ENCODE measurements around the gene CA10. TPM values are rescaled to one million over a fixed set of nuclear protein-coding genes. Genes with fewer than 3 reads are reported as not detected.

CA10 gene
- total RNA-seq, 2 donors from 2014 or later, result not detected

- no peaks in the 10 kb centered on the region for H3K36me3 Mint-ChIP-seq
- H3K27me3 Mint-ChIP-seq, result peaks cover 13 to 32% of the 10 kb centered on the region in 2 donors
- no peak for DNase-seq (ENCODE audit: low spot score)
- peaks cover 2% of the 10 kb centered on the region for H3K9me3 Mint-ChIP-seq
- no peaks in the 10 kb centered on the region for H3K4me1 Mint-ChIP-seq (ENCODE audit: low read depth in 2 of 2)
- H3K27ac Mint-ChIP-seq, result no peak overlapping the region
- H3K4me3 Mint-ChIP-seq, result no peak overlapping the region
- ATAC-seq, result no peak
These were observed 455.6 kb downstream of the CA10 start for GRCh38 chr17:51702963-51703360.

DNA sequence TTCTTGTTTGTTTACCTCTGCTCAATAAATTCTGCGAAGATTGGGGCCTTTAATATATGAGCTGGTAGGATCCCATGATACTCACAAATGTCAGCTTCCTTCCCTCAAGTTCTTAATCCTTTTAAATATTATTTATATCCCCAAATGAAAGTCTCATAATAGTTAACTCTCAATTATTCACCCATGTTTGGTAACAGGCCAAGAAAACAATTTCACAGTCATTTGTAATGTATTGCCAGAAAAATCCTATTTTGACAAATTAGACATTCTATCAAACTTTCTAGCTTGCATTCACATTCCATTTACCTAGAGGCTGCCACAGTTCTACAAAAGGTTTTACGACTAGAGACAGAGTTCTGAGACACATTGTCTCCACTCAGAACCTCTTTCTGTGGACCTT, 457.0 kb downstream of the CA10 start:
- ATAC-seq (no peak), DNase-seq (ENCODE audit: low spot score) (no peak)
- peaks cover 3% of the 10 kb centered on the region for H3K9me3 Mint-ChIP-seq
- no peak overlapping the region for H3K4me3 Mint-ChIP-seq
- H3K4me1 Mint-ChIP-seq (ENCODE audit: low read depth in 2 of 2), result no peaks in the 10 kb centered on the region
- H3K27ac Mint-ChIP-seq, result no peak overlapping the region
- peaks cover 2% of the 10 kb centered on the region for H3K36me3 Mint-ChIP-seq
- peaks cover 12 to 31% of the 10 kb centered on the region in 2 donors for H3K27me3 Mint-ChIP-seq

DNA sequence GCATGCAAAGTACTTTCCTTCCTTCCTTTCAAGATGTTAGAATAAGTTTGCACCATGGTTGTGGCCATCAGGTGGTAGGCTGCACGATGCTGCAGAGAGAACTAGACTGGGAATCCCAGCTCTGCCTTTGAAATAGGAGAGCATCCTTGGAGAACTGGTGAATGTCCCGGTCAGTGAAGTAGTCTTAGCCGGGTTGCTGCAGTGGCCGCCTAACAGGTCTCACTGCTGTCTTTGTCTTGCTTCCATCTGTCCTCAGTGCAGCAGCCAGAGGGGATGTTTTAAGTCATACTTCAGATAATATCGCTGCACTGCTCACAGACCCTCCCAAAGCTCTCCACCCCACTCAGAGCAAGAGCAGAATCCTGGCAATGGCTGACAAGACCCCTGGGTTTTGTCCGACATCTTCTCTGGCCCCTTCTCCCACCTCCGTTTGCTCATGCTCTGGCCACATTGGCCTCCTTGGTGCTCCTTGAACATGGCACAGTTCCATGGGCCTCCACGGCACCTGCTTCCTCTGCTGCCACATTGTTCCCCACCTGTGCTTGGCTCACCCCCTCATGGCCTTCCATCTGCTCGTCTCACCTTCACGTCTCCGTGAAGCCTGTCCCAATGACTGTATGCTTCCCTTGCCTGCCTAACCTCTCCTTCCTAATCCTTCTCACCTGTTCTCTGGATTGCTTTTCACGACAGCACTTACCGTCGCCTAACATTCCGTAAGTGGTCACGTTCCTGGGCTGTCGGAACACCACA, 458.3 kb downstream of the CA10 start:
- no peak for ATAC-seq

DNA sequence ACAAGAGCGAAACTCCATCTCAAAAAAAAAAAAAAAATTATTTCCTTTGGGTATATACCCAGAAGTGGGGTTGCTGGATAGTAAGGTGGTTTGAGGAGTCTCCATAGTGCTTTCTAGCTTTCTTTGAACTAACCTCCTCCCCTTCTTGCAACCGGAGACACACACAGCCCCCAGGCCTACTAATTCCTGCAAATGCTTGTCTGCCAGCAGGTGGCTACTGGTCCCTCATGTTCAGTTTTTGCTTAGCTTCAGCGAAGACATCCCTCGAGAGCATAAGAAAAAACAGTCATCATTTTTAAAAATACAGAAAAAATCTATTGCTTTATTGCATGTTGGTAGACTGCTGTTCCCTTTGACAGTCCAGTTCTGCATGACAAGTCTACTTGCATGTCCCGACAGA, 459.2 kb downstream of the CA10 start:
- DNase-seq (ENCODE audit: low spot score) (no peak), ATAC-seq (no peak)
- no peak overlapping the region for H3K4me3 Mint-ChIP-seq
- H3K9me3 Mint-ChIP-seq, result peaks cover 3% of the 10 kb centered on the region
- H3K36me3 Mint-ChIP-seq, result peaks cover 21% of the 10 kb centered on the region
- no peaks in the 10 kb centered on the region for H3K4me1 Mint-ChIP-seq (ENCODE audit: low read depth in 2 of 2)
- no peak overlapping the region for H3K27ac Mint-ChIP-seq
- H3K27me3 Mint-ChIP-seq, result peaks cover 16 to 50% of the 10 kb centered on the region in 2 donors

More for the DNA sequence above, 458.3 kb downstream of the CA10 start:
- H3K9me3 Mint-ChIP-seq, result peaks cover 3% of the 10 kb centered on the region
- H3K27ac Mint-ChIP-seq, result no peak overlapping the region
- no peak for DNase-seq (ENCODE audit: low spot score)
- H3K27me3 Mint-ChIP-seq, result peaks cover 16 to 42% of the 10 kb centered on the region in 2 donors
- no peak overlapping the region for H3K4me3 Mint-ChIP-seq
- no peaks in the 10 kb centered on the region for H3K4me1 Mint-ChIP-seq (ENCODE audit: low read depth in 2 of 2)
- peaks cover 13% of the 10 kb centered on the region for H3K36me3 Mint-ChIP-seq

DNA sequence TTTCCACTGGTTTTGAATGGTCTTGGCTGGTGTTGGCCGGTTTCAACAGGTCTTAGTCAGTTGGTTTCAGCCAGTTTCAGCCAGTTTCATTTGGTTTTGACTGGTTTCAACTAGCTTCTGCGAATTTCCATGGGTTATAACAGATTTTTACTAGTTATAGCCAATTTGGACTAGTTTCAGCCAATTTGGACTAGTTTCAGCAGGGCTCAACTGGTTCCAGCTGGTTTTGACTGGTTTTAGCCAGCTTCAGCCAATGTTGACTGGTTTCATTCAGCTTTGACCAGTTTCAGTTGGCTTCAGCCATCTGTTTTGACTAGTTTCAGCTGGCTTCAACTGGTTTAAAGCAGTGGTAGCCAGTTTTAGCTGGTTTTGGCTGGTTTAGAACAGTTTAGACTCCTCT, 465.6 kb downstream of the CA10 start:
- H3K27ac Mint-ChIP-seq, result no peak overlapping the region
- peaks cover 12 to 35% of the 10 kb centered on the region in 2 donors for H3K27me3 Mint-ChIP-seq
- H3K4me3 Mint-ChIP-seq, result no peak overlapping the region
- peaks cover 12% of the 10 kb centered on the region for H3K9me3 Mint-ChIP-seq
- ATAC-seq (no peak), DNase-seq (ENCODE audit: low spot score) (no peak)
- peaks cover 23% of the 10 kb centered on the region for H3K36me3 Mint-ChIP-seq
- H3K4me1 Mint-ChIP-seq (ENCODE audit: low read depth in 2 of 2), result no peaks in the 10 kb centered on the region

DNA sequence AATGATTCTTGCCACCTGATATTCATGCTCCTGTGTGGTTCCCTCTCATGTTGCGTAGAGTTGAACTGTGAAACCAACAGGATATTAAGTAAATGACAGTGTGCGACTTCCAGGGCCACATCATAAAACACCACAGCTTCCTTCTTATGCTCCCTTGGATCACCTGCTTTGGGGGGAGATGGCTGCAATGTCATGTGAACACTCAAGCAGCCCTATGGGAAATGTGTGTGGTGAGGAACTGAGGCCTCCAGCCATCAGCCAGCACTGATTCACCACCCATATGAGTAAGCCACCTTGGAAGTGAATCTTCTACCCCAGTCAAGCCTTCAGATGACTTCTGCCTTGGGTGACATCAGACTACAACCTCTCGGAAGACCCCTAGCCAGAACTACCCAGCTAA, 470.6 kb downstream of the CA10 start:
- Mint-ChIP-seq H3K4me1 (ENCODE audit: low read depth in 2 of 2) (no peaks in the 10 kb centered on the region), H3K4me3 (no peak overlapping the region)

DNA sequence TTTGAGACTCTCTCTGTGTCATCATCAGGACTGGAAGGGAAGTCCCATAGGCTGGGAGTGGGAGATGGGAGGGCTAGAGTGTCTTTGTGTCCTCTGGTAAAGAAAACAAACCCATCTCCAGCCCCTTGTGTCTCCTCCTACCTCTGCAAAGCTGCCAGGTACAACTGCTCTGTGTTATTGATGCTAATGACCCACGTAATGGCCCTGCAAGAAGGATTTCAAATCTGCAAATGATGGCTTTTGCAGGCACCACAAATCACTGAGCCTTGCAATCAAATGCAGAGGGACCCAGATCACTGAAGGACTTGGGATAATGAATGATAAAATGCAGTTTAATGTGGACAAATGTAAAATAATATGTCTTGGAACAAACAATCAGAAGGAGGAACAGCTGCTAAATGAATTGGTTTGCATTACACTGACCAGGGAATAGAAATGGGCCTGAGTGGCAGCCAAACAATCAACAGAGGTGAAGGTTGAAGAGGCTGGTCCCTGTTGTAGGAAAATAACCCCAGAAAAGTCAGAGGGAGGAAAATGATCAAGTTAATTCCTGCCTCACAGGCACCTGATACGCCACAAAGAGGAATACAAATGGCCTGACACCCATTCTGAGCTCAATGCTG, 473.1 kb downstream of the CA10 start:
- peaks cover 7 to 9% of the 10 kb centered on the region in 2 donors for H3K27me3 Mint-ChIP-seq
- peaks cover 5% of the 10 kb centered on the region for H3K9me3 Mint-ChIP-seq
- H3K27ac Mint-ChIP-seq, result no peak overlapping the region
- H3K4me1 Mint-ChIP-seq (ENCODE audit: low read depth in 2 of 2), result peaks cover 0 to 7% of the 10 kb centered on the region in 2 donors
- no peaks in the 10 kb centered on the region for H3K36me3 Mint-ChIP-seq
- H3K4me3 Mint-ChIP-seq, result no peak overlapping the region
- ATAC-seq, result peak in 1 of 2 donors; percentile 28
- no peak for DNase-seq (ENCODE audit: low spot score)

More for the DNA sequence above, 470.6 kb downstream of the CA10 start:
- Mint-ChIP-seq H3K27me3 (peaks cover 7 to 9% of the 10 kb centered on the region in 2 donors), H3K9me3 (peaks cover 15% of the 10 kb centered on the region), H3K27ac (no peak overlapping the region), H3K36me3 (no peaks in the 10 kb centered on the region)
- peak; percentile 56 for ATAC-seq
- DNase-seq (ENCODE audit: low spot score), result no peak

DNA sequence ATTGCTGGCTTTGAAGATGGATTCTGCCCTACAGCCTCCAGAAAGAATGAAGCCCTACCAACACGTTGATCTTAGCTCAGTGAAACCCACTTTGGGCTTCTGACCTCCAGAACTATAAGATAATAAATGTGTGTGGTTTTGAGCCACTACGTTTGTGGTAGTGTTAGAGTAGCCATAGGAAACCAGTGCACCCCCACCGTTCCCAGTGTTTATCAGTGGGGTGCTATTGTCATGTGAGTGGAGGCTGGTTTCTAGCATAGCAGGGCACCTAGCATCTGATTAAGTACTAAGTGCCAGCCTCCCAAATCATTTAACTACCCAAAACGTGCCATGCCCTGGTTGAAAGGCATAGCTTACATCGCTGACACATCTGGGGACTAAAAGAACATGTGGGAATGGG, 474.3 kb downstream of the CA10 start:
- Mint-ChIP-seq H3K36me3 (no peaks in the 10 kb centered on the region), H3K27me3 (peaks cover 4 to 9% of the 10 kb centered on the region in 2 donors), H3K4me3 (no peak overlapping the region), H3K4me1 (ENCODE audit: low read depth in 2 of 2) (peaks cover 0 to 7% of the 10 kb centered on the region in 2 donors), H3K27ac (no peak overlapping the region), H3K9me3 (peaks cover 3% of the 10 kb centered on the region)
- no peak for ATAC-seq
- no peak for DNase-seq (ENCODE audit: low spot score)

GRCh38 chr17:51683291-51683690, 475.2 kb downstream of the CA10 start:
- Mint-ChIP-seq H3K4me3 (no peak overlapping the region), H3K36me3 (no peaks in the 10 kb centered on the region), H3K27ac (no peak overlapping the region), H3K4me1 (ENCODE audit: low read depth in 2 of 2) (peaks cover 0 to 7% of the 10 kb centered on the region in 2 donors), H3K9me3 (peaks cover 3% of the 10 kb centered on the region), H3K27me3 (peaks cover 4 to 9% of the 10 kb centered on the region in 2 donors)
- DNase-seq (ENCODE audit: low spot score) (no peak), ATAC-seq (no peak)

DNA sequence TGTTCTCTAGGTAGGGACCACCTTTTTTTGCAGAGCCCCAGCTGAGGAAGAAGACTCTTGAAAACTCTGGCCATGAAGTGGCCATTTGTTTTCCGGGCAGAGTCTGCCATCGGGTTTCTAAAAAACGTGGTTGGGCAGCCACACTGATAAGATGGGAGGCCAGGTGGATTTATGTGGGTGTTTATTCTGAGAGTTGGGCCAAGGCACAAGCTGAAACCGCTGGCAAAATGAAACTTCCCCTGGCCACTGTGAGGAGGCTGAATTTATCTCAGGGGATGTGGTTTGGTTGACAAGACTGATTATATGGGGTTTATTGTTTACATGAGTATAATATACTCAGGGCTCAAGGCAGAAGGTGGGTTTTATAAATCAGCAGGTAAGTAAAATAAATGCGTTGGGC, 476.4 kb downstream of the CA10 start:
- peaks cover 3 to 11% of the 10 kb centered on the region in 2 donors for H3K4me1 Mint-ChIP-seq (ENCODE audit: low read depth in 2 of 2)
- H3K4me3 Mint-ChIP-seq, result no peak overlapping the region
- ATAC-seq (no peak), DNase-seq (ENCODE audit: low spot score) (no peak)
- peaks cover 3% of the 10 kb centered on the region for H3K9me3 Mint-ChIP-seq
- no peaks in the 10 kb centered on the region for H3K36me3 Mint-ChIP-seq
- H3K27ac Mint-ChIP-seq, result no peak overlapping the region
- H3K27me3 Mint-ChIP-seq, result peaks cover 4 to 9% of the 10 kb centered on the region in 2 donors

DNA sequence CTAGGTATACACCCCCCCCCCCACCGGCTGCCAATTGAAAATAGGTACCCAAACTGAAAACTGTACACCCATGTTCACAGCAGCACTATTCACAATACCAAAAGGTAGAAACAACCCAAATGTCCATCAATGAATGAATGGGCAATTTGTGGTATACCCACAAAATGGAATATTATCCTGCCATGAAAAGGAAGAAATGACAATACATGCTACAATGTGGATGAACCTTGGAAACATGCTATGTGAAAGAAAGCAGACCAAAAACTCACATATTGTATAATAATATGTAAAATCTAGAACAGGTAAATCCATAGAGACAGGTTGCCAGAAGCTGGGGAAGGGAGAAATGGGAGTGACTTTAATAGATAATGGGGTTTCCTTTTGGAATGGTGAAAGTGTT, 480.6 kb downstream of the CA10 start:
- Mint-ChIP-seq H3K27ac (no peak overlapping the region), H3K4me1 (ENCODE audit: low read depth in 2 of 2) (peaks cover 13 to 23% of the 10 kb centered on the region in 2 donors), H3K4me3 (no peak overlapping the region), H3K27me3 (peaks cover 0 to 2% of the 10 kb centered on the region in 2 donors), H3K9me3 (no peaks in the 10 kb centered on the region), H3K36me3 (no peaks in the 10 kb centered on the region)
- DNase-seq (ENCODE audit: low spot score), result no peak
- no peak for ATAC-seq

- H3K36me3 Mint-ChIP-seq, result peaks cover 1% of the 10 kb centered on the region
- H3K4me1 Mint-ChIP-seq (ENCODE audit: low read depth in 2 of 2), result peaks cover 13 to 18% of the 10 kb centered on the region in 2 donors
- peak overlapping the region; percentile 31 to 60 for H3K27ac Mint-ChIP-seq
- peak overlapping the region; percentile 28 for H3K4me3 Mint-ChIP-seq
- ATAC-seq, result peak; percentile 88 to 92
- DNase-seq (ENCODE audit: low spot score), result no peak
- H3K27me3 Mint-ChIP-seq, result peaks cover 2% of the 10 kb centered on the region in 2 donors
- no peaks in the 10 kb centered on the region for H3K9me3 Mint-ChIP-seq
These were observed 481.6 kb downstream of the CA10 start for GRCh38 chr17:51676691-51677487.

- ATAC-seq (no peak), DNase-seq (ENCODE audit: low spot score) (no peak)
- no peak overlapping the region for H3K27ac Mint-ChIP-seq
- H3K36me3 Mint-ChIP-seq, result peaks cover 5% of the 10 kb centered on the region
- H3K9me3 Mint-ChIP-seq, result no peaks in the 10 kb centered on the region
- H3K27me3 Mint-ChIP-seq, result peaks cover 4 to 8% of the 10 kb centered on the region in 2 donors
- H3K4me3 Mint-ChIP-seq, result no peak overlapping the region
- H3K4me1 Mint-ChIP-seq (ENCODE audit: low read depth in 2 of 2), result peaks cover 13 to 16% of the 10 kb centered on the region in 2 donors
These were observed 483.8 kb downstream of the CA10 start for GRCh38 chr17:51674579-51675255.

Data from natural killer cell treated with Interleukin-12 subunit alpha and Interleukin-12 subunit beta and Interleukin-15 and Interleukin-18, amount 100 ng/mL, for 72 hours (primary cell).